C4-2B (cell line): ENCODE measurements around the gene DHCR7.

Experiments used
- H3K27ac ChIP-seq: fragments of 450-650 bp; 2 replicates; pipeline ENCODE4 v1.5.1; 2017
- CTCF ChIP-seq: fragments of 450-650 bp; conservative IDR thresholded peaks from 2 replicates; pipeline ENCODE4 v1.5.1; 2017; ENCODE audit warnings: mild to moderate bottlenecking
- ZFX ChIP-seq: fragments of 450-650 bp; IDR thresholded peaks from 2 replicates; pipeline ENCODE4 v1.6.1; 2017

DHCR7 gene

GRCh38 chr11:71461696-71462095 is 13.5 kb upstream of the DHCR7 start:
- H3K27ac ChIP-seq: no peak overlapping the region
- TF ChIP-seq ZFX (no peak), CTCF (no peak)

- TF ChIP-seq CTCF (no peak), ZFX (no peak)
- H3K27ac ChIP-seq: no peak overlapping the region
Measured at GRCh38 chr11:71459767-71460320, 11.7 kb upstream of the DHCR7 start.

GRCh38 chr11:71459076-71459766 is 11.0 kb upstream of the DHCR7 start:
- TF ChIP-seq CTCF (no peak), ZFX (no peak)
- no peak overlapping the region for H3K27ac ChIP-seq

DNA sequence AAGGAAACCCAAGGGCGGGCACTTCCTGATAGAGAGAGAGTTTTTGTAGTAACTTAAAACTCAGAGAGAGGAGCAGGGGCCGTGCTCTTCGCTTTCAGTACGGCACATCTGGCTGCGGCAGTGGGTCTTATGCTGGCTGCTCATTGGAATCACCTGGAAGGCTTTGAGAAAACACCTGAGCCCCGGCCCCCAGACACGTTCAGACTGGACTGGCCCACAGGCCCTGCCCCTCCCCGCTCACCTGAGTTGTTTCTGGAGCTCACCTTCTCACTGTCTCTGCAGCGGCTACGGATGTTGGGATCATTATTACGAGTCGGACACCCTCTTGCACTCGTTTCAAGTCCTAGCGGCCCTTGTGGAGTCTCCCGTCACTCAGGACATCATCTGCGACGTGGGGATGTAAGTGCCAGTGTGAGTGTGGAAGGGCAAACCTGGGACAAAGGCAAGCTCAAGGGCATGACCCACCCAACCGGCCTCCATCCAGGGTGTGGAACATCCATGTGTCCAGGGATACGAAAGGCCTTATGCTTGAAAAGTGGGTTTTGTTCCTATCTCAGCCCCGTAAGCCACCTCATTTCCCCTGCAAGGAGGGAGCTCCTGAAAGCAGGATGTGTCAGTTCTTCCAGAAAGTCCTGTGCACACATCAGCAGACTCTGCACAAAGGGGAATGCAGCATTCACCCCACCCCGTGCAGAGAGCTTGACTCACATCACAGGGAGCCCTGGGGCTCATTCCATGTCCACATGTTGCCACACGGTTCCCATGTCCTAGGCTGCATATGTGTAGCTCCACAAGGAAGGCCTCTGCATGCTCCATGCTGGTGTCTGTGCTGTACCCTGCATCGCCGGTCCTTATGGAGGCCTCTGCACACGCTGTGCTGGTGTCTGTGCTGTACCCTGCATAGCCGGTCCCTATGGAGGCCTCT is 10.2 kb upstream of the DHCR7 start:
- no peak overlapping the region for H3K27ac ChIP-seq
- TF ChIP-seq ZFX: no peak
- no peak for TF ChIP-seq CTCF

DNA sequence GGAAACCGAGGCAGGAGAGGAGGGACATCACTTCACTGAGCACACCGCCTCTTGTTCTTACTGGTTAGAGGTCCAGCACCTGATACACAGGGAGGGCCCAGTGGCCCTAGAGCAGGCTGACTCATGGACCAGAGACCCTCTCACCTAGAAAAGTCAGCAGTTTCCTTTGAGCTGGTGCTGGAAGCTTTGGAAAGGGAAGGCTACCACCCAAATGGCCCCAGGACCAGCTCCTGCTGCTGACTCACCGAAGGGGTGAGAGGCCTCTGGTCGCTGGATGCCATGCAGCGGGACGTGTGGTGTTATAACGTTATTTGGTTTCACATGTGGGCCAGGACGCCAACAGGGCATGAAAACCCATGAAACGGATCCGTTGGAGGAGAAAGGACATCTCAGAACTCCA is 8.6 kb upstream of the DHCR7 start:
- TF ChIP-seq CTCF: no peak
- TF ChIP-seq ZFX: no peak
- no peak overlapping the region for H3K27ac ChIP-seq

- no peak for TF ChIP-seq CTCF
- TF ChIP-seq ZFX: no peak
- no peak overlapping the region for H3K27ac ChIP-seq
Measured at GRCh38 chr11:71456294-71456693, 8.1 kb upstream of the DHCR7 start.
